Breast epithelium (tissue), 4 donors: ENCODE measurements around the gene FYN. TPM values are rescaled to one million over a fixed set of nuclear protein-coding genes. Genes with fewer than 3 reads are reported as not detected.

ENCODE experiments used
- DNase-seq, 2 donors: peaks; one replicate each; pipeline ENCODE4 v3.0.0-alpha.2; 2019; ENCODE audit warnings: low spot score in 2 of 2
- H3K27ac ChIP-seq, 2 donors: fragments of 200-600 bp; sonication (generic) in 1 of 2; one replicate each; pipeline ENCODE4 v1.5.1; 2016 to 2019; ENCODE audit warnings: mild to moderate bottlenecking in 1 of 2
- H3K27me3 ChIP-seq, 2 donors: fragments of 200-600 bp; sonication (generic) in 1 of 2; one replicate each; pipeline versions ENCODE4 v1.5.1 to v1.6.0; 2017 to 2019; ENCODE audit warnings: control low read depth in 1 of 2, mild to moderate bottlenecking in 1 of 2
- H3K36me3 ChIP-seq: fragments of 200-600 bp; one replicate; pipeline ENCODE4 v1.5.1; 2019
- H3K4me1 ChIP-seq, 2 donors: fragments of 200-600 bp; sonication (generic); one replicate each; pipeline ENCODE4 v1.5.1; 2016 to 2019; ENCODE audit warnings: control low read depth in 1 of 2
- H3K4me3 ChIP-seq, 3 donors: fragments of 200-600 bp; sonication (generic); 1 replicate in 2 of 3; 2 replicates in 1 of 3; pipeline ENCODE4 v1.5.1; 2016 to 2019; ENCODE audit warnings: mild to moderate bottlenecking in 3 of 3, moderate library complexity in 2 of 3
- H3K9me3 ChIP-seq, 2 donors: fragments of 200-600 bp; sonication (generic) in 1 of 2; one replicate each; pipeline ENCODE4 v1.5.1; 2016 to 2019; ENCODE audit warnings: control low read depth in 1 of 2
- POLR2A ChIP-seq: fragments of 450-650 bp; IDR thresholded peaks from one replicate; pipeline ENCODE4 v1.6.1; 2016; ENCODE audit warnings: antibody characterized with exemption, mild to moderate bottlenecking, moderate library complexity
- POLR2AphosphoS5 ChIP-seq, 3 donors: sonication (generic); formaldehyde crosslinking; IDR thresholded peaks; one replicate each; pipeline ENCODE4 v1.6.1; 2017; ENCODE audit warnings: antibody characterized with exemption in 3 of 3
- intact Hi-C: fragments of 100-400 bp; cut with DNase I; formaldehyde crosslinking; loops from one replicate; pipeline ENCODE4 v1.15.1; 2023; ENCODE audit warnings: low total_unique reads
- total RNA-seq, 3 donors: library from RNA; depleted of rRNA; stranded (reverse); fragments of >200 nt; gene quantifications; one replicate each; pipeline ENCODE4 v1.1.0, GENCODE V29; 2016
- TF ChIP-seq, protein P1 (sequence below), 3 donors: fragments of 450-650 bp; IDR thresholded peaks; one replicate each; pipeline ENCODE4 v1.5.1; 2016 to 2017; ENCODE audit warnings: antibody characterized with exemption in 3 of 3, mild to moderate bottlenecking in 3 of 3, moderate library complexity in 3 of 3

FYN gene
- total RNA-seq, 3 donors from 2014 or later, result 44.8 to 209 (median 111) TPM

DNA sequence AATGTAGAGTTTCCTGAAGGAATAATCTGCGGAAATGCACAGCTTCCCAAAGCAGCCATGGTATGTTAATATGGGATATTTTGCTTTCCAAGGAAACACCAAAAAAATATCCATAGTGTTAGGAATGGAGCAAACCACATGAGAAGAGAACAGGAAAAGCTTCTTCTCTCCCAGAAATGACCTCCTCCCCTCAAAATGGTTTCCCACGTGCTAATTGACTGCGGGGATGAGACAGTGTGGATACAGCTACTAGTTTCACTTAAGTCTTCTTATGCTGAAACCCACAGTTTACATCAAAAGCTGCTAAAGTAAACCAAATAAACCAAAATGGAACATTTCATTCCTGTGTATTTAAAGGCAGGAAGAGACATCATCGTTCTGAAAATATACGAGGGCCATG, 69.4 kb downstream of the FYN start:
- Histone ChIP-seq H3K9me3 (no peaks in the 10 kb centered on the region), H3K4me1 (no peaks in the 10 kb centered on the region), H3K4me3 (peak overlapping the region in 1 of 3 donors; percentile 2), H3K27ac (peak overlapping the region; percentile 30 to 58), H3K27me3 (no peaks in the 10 kb centered on the region), H3K36me3 (no peaks in the 10 kb centered on the region)
- TF ChIP-seq, protein P1, sequence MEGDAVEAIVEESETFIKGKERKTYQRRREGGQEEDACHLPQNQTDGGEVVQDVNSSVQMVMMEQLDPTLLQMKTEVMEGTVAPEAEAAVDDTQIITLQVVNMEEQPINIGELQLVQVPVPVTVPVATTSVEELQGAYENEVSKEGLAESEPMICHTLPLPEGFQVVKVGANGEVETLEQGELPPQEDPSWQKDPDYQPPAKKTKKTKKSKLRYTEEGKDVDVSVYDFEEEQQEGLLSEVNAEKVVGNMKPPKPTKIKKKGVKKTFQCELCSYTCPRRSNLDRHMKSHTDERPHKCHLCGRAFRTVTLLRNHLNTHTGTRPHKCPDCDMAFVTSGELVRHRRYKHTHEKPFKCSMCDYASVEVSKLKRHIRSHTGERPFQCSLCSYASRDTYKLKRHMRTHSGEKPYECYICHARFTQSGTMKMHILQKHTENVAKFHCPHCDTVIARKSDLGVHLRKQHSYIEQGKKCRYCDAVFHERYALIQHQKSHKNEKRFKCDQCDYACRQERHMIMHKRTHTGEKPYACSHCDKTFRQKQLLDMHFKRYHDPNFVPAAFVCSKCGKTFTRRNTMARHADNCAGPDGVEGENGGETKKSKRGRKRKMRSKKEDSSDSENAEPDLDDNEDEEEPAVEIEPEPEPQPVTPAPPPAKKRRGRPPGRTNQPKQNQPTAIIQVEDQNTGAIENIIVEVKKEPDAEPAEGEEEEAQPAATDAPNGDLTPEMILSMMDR (IDR thresholded peaks at IDR 0.05), result no peak
- TF ChIP-seq POLR2AphosphoS5 (IDR thresholded peaks at IDR 0.05) (no peak), POLR2A (no peak)
- no peak for DNase-seq
- intact Hi-C loops, result no loop called here

DNA sequence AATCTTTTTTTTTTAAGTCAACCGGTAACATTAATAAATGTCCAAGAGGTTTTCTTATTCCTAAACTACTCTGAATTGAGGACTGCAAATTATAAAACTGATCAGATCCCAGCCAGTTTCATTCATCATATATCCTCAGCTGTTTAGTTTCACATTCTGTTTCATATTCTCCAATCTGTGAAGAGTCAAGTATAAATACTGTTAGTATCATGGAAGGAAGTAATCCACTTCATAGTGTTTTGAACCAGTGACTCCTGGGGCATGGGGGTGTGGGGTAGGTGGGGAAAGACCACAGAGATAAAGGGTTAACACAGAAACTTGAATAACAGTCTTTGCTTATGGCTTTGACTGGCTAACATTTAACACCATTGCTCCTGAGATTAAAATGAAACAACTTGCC, 69.9 kb downstream of the FYN start:
- TF ChIP-seq POLR2A, result no peak
- TF ChIP-seq, protein P1 (IDR thresholded peaks at IDR 0.05), result no peak
- no peak for TF ChIP-seq POLR2AphosphoS5 (IDR thresholded peaks at IDR 0.05)
- no peaks in the 10 kb centered on the region for H3K4me1 ChIP-seq
- DNase-seq, result no peak
- H3K4me3 ChIP-seq, result peak overlapping the region in 1 of 3 donors; percentile 2
- intact Hi-C loops, result no loop called here
- H3K36me3 ChIP-seq, result no peaks in the 10 kb centered on the region
- H3K27me3 ChIP-seq, result no peaks in the 10 kb centered on the region
- H3K9me3 ChIP-seq, result no peaks in the 10 kb centered on the region
- peak overlapping the region; percentile 30 to 58 for H3K27ac ChIP-seq

DNA sequence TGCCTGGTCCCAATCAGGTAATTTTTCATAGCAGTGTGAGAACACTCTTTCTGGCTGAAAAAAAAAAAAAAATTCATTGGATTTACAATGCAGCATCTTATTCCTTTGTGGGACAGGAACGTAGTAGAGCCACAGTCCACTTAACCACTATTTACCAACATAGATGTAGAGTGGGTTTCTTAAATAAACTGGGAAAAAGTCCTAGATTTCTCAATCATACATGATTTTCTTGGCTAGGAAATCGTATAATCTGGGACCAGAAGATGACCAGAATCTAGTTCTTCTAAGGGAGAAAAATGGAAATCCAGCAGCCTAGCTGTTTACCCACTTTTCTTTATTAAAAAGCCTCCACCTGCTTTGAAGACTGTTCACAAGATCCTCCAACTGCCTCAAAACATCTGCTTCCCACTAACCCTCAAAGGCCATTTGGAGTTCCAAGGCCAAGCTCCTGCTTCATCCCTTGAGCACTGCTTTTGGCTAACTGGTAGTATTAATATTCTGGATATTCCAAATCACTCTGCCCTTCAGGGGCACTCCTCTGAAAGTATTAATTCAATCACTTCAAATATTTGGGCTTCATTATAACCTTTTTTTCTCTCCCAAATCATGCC, 70.4 kb downstream of the FYN start:
- Histone ChIP-seq H3K27me3 (no peaks in the 10 kb centered on the region), H3K36me3 (no peaks in the 10 kb centered on the region), H3K4me3 (no peak overlapping the region), H3K9me3 (no peaks in the 10 kb centered on the region), H3K4me1 (no peaks in the 10 kb centered on the region), H3K27ac (peak overlapping the region in 1 of 2 donors; percentile 25)
- intact Hi-C loops, result no loop called here
- DNase-seq, result no peak
- TF ChIP-seq POLR2A (no peak), POLR2AphosphoS5 (IDR thresholded peaks at IDR 0.05) (no peak)
- TF ChIP-seq, protein P1 (IDR thresholded peaks at IDR 0.05), result no peak

DNA sequence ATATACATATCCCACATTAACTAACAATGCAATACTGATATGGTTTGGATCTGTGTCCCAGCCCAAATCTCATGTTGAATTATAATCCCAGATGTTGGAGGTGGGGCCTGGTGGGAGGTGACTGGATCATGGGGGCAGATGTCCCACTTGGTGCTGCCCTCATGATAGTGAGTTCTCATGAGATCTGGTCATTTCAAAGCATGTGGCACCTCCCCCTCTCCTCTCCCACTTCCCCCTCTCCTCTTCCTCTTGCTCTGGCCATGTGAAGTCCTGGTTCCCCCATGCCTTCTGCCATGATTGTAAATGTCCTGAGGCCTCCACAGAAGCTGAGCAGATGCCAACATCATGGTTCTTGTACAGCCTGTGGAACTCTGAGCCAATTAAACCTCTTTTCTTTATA, 71.2 kb downstream of the FYN start:
- H3K27ac ChIP-seq, result no peak overlapping the region
- no peaks in the 10 kb centered on the region for H3K4me1 ChIP-seq
- intact Hi-C loops, result no loop called here

GRCh38 chr6:111800821-111801220, 72.4 kb downstream of the FYN start:
- Histone ChIP-seq H3K27me3 (no peaks in the 10 kb centered on the region), H3K9me3 (no peaks in the 10 kb centered on the region), H3K27ac (no peak overlapping the region), H3K4me1 (no peaks in the 10 kb centered on the region), H3K36me3 (no peaks in the 10 kb centered on the region), H3K4me3 (no peak overlapping the region)
- intact Hi-C loops, result no loop called here
- DNase-seq, result no peak
- TF ChIP-seq POLR2A (no peak), POLR2AphosphoS5 (IDR thresholded peaks at IDR 0.05) (no peak)
- TF ChIP-seq, protein P1 (IDR thresholded peaks at IDR 0.05), result no peak

More for the DNA sequence above, 71.2 kb downstream of the FYN start:
- Histone ChIP-seq H3K4me3 (no peak overlapping the region), H3K27me3 (no peaks in the 10 kb centered on the region), H3K36me3 (no peaks in the 10 kb centered on the region), H3K9me3 (no peaks in the 10 kb centered on the region)
- TF ChIP-seq POLR2A (no peak), POLR2AphosphoS5 (IDR thresholded peaks at IDR 0.05) (no peak)
- TF ChIP-seq, protein P1 (IDR thresholded peaks at IDR 0.05), result no peak
- DNase-seq, result no peak
